HFFc6 (cell line): ENCODE results near the gene NGEF. TPM values are rescaled to one million over a fixed set of nuclear protein-coding genes. Genes with fewer than 3 reads are reported as not detected.
A peak's percentile ranks its signal among the peaks of the same experiment; 100 is the strongest.

ENCODE experiments used
- DNase-seq: peaks from one replicate; pipeline ENCODE4 v3.0.0-alpha.2; 2018
- H3K27ac Mint-ChIP-seq: 2 replicates; pipeline ENCODE4 v1.8.0; 2020; ENCODE audit warnings: mild to moderate bottlenecking, mixed read lengths
- H3K27me3 Mint-ChIP-seq: 2 replicates; pipeline ENCODE4 v1.8.0; 2021; ENCODE audit warnings: mild to moderate bottlenecking, moderate library complexity, mixed read lengths; ENCODE audit not compliant: insufficient read depth
- H3K36me3 Mint-ChIP-seq: 2 replicates; pipeline ENCODE4 v1.8.0; 2021; ENCODE audit warnings: low read depth, mixed read lengths
- H3K4me1 Mint-ChIP-seq: 2 replicates; pipeline ENCODE4 v1.8.0; 2020; ENCODE audit warnings: low read depth, mixed read lengths
- H3K4me3 Mint-ChIP-seq: 2 replicates; pipeline ENCODE4 v1.8.0; 2020; ENCODE audit warnings: mild to moderate bottlenecking, moderate library complexity, mixed read lengths
- H3K9me3 Mint-ChIP-seq: 2 replicates; pipeline ENCODE4 v1.8.0; 2020; ENCODE audit warnings: mild to moderate bottlenecking, mixed read lengths
- total RNA-seq, 6 experiments: library from RNA; stranded (reverse); fragmentation: NEBNext Ultra II Directional; extraction: Animal tissue kit (Norgen Biotek cat#: 25700); gene quantifications; 2 replicates in 1 of 6; 3 replicates in 5 of 6; pipeline ENCODE4 v1.2.3, GENCODE V29; 2021
- TF ChIP-seq, protein P1 (sequence below): fragments of 200-600 bp; sonication (generic); IDR thresholded peaks from 2 replicates; pipeline ENCODE4 v1.5.0; 2021; ENCODE audit warnings: antibody characterized with exemption, mild to moderate bottlenecking

The NGEF gene
- total RNA-seq, 6 experiments from 2014 or later = 0.20 to 0.36 (median 0.28) TPM; not detected in 3

DNA sequence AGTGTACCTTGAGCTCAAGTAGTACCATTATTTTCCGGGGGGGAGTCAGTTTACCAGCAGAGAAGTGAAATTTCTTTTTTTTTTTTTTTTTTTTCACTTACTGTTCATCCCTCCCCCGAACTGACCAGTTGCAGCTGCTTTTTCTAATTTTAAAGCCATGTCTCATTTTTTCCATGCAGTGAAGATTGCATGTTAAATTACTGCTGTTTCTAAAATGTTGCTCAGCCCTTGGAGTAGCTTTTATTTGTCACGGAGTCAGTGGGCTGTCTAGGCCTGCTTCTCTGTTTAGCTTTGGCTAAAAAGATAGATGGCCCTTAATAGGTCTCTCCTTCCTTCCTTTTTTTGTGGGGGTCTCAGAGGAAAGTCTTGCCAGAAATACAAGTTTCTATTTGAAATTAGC lies 70.2 kb downstream of the NGEF start:
- Mint-ChIP-seq H3K9me3 (peaks cover 13% of the 10 kb centered on the region), H3K36me3 (peaks cover 4% of the 10 kb centered on the region), H3K4me1 (no peaks in the 10 kb centered on the region; the same call in 1 of the 2 replicates), H3K27ac (no peak overlapping the region), H3K27me3 (peaks cover 6% of the 10 kb centered on the region), H3K4me3 (no peak overlapping the region)
- TF ChIP-seq, protein P1, sequence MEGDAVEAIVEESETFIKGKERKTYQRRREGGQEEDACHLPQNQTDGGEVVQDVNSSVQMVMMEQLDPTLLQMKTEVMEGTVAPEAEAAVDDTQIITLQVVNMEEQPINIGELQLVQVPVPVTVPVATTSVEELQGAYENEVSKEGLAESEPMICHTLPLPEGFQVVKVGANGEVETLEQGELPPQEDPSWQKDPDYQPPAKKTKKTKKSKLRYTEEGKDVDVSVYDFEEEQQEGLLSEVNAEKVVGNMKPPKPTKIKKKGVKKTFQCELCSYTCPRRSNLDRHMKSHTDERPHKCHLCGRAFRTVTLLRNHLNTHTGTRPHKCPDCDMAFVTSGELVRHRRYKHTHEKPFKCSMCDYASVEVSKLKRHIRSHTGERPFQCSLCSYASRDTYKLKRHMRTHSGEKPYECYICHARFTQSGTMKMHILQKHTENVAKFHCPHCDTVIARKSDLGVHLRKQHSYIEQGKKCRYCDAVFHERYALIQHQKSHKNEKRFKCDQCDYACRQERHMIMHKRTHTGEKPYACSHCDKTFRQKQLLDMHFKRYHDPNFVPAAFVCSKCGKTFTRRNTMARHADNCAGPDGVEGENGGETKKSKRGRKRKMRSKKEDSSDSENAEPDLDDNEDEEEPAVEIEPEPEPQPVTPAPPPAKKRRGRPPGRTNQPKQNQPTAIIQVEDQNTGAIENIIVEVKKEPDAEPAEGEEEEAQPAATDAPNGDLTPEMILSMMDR = no peak
- DNase-seq = no peak

DNA sequence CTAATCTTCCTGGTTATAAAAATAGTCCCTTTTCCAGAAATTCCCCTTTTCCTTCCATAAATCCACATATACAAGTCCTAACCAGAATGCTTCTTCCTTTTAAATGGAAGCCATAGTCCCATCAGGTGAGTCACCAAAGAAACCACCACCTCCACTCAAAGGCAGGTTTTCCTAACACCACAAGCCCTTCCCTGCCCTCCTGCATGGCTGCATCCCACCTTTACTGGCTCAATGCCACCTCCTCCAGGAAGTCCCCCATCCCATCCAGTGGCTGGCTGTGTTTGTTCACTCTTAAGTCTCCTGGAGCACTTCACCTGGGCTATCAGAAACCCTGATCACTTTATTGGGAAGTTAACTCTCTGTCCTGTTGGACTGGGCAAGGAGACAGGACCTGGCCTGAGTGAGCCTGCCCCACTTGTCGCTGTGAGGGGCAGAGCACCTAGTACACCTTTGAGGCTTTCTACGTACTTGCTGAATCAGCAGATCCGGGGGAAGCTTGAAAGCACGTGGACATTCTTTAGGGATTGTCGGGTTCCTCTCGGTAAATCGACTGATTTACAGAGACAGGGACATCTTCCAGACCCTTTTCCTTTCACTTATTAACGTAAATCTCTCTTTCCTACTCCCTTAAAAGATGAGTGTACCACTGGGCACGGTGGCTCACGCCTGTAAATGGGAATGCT lies 71.0 kb downstream of the NGEF start:
- peaks cover 4% of the 10 kb centered on the region for H3K36me3 Mint-ChIP-seq

DNA sequence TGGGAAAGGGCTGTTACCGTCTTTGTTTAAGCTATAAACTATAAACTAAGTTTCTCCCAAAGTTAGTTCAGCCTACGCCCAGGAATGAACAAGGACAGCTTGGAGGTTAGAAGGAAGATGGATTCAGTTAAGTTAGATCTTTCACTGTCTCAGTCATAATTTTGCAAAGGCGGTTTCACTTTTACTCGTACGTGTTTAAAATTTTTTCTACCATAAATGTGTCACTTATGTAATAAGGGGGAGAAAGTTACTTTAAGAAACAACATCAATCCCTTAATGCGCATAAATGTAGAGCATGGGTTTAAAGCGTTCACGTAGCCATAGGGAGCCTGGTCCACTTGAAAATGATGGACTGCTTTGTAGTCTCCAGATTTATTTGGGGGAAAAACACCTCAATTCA lies 71.7 kb downstream of the NGEF start:
- no peak for DNase-seq
- peak overlapping the region; percentile 54; the same call in 1 of the 2 replicates for H3K4me3 Mint-ChIP-seq
- H3K9me3 Mint-ChIP-seq = peaks cover 13% of the 10 kb centered on the region
- H3K27ac Mint-ChIP-seq = no peak overlapping the region
- peaks cover 6% of the 10 kb centered on the region for H3K27me3 Mint-ChIP-seq
- peaks cover 4% of the 10 kb centered on the region for H3K36me3 Mint-ChIP-seq
- TF ChIP-seq, protein P1 = no peak
- H3K4me1 Mint-ChIP-seq = peaks cover 9% of the 10 kb centered on the region

More for the DNA sequence above, 71.0 kb downstream of the NGEF start:
- Mint-ChIP-seq H3K27me3 (peaks cover 6% of the 10 kb centered on the region), H3K9me3 (peaks cover 13% of the 10 kb centered on the region), H3K4me1 (peaks cover 7% of the 10 kb centered on the region), H3K4me3 (no peak overlapping the region; the same call in 1 of the 2 replicates), H3K27ac (no peak overlapping the region)
- DNase-seq = no peak
- TF ChIP-seq, protein P1 = no peak

DNA sequence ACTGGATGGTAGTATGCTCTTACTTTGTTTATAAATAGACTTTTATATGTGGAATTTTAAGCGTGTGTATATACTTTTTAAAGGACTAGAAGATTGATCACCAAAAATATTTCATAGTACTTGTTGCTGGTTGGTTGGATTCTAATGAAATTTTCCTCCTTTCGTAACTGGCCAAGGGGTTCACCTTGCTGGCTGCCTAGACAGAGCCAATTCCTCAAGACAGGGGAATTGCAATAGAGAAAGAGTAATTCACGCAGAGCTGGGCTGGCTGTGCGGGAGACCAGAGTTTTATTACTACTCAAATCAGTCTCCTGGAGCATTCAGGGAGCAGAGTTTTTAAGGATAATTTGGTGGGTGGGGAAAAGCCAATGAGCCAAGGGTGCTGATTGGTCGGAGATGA lies 72.3 kb downstream of the NGEF start:
- Mint-ChIP-seq H3K27ac (no peak overlapping the region), H3K36me3 (peaks cover 4% of the 10 kb centered on the region), H3K27me3 (peaks cover 6% of the 10 kb centered on the region), H3K9me3 (peaks cover 13% of the 10 kb centered on the region), H3K4me1 (peaks cover 9% of the 10 kb centered on the region), H3K4me3 (no peak overlapping the region; the same call in 1 of the 2 replicates)
- TF ChIP-seq, protein P1 = no peak
- no peak for DNase-seq

DNA sequence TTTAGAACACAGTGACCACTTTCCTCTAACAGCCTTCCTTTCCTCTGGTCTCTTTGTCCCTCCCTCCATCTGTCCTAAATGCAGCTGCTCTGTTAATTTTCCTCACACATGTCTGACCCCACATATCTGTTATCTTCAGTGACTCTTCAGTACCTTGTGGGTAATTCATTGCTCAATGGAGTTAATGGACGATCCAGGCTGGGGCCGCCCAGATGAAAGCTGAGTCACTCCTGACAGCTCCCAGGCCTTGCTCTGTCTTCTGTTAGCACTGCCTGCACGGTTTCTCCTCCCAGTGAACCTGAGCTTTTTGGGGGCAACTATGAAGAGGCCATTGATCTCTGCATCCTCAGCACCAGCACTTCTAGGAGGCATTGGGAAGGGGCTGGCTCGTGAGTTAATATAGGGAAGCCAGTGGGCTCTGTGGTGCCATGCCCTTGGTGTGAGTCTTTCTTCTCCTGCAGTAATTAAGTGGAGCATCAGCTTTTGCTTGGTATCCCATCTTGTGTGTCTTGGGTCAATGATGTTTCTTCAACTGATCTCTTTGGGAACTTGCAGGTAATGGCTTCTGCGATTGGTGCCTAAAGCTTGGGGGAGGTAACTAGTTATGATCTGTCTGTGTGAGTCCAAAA lies 75.7 kb downstream of the NGEF start:
- no peak overlapping the region for H3K27ac Mint-ChIP-seq
- peaks cover 9% of the 10 kb centered on the region for H3K4me1 Mint-ChIP-seq
- H3K9me3 Mint-ChIP-seq = peaks cover 13% of the 10 kb centered on the region
- peaks cover 4% of the 10 kb centered on the region for H3K36me3 Mint-ChIP-seq
- peaks cover 10% of the 10 kb centered on the region for H3K27me3 Mint-ChIP-seq
- peak; percentile 46 for DNase-seq
- no peak overlapping the region for H3K4me3 Mint-ChIP-seq
- TF ChIP-seq, protein P1 = no peak
